B cell (primary cell): ENCODE results near the gene CDC20B.

Experiments used
- CTCF ChIP-seq: fragments of 200-600 bp; IDR thresholded peaks from one replicate; pipeline ENCODE4 v1.8.0; 2022; ENCODE audit warnings: antibody characterized with exemption, mild to moderate bottlenecking
- EZH2 ChIP-seq: IDR thresholded peaks from 2 replicates; pipeline ENCODE4 v1.6.1; 2012; ENCODE audit warnings: borderline replicate concordance, low read depth, mild to moderate bottlenecking, moderate library complexity, low read length; ENCODE audit not compliant: insufficient read depth, poor library complexity, severe bottlenecking

GRCh38 chr5:55108661-55109060, 64.3 kb downstream of the CDC20B start:
- TF ChIP-seq EZH2 (no peak), CTCF (no peak)
